H1 (cell line): ENCODE results near the gene GRAP. TPM values are rescaled to one million over a fixed set of nuclear protein-coding genes. Genes with fewer than 3 reads are reported as not detected.

Experiments
- CTCF ChIA-PET: fragments of 300-600 bp; sonication (Branson Sonifier 250); formaldehyde crosslinking; loops from one replicate; lab custom pipeline; 2021; ENCODE audit not compliant: partially characterized antibody; lab: Charles Lee
- POLR2A ChIA-PET: fragments of 300-600 bp; sonication (Branson Sonifier 250); formaldehyde crosslinking; loops from one replicate; lab custom pipeline; 2021; ENCODE audit warnings: inconsistent platforms; ENCODE audit not compliant: partially characterized antibody; lab: Charles Lee
- DNase-seq, 2 experiments: peaks; one replicate each; pipeline versions ENCODE4 v3.0.0 to v3.0.0-alpha.2; 2010 to 2022; ENCODE audit warnings: low spot score in 2 of 2, low read depth in 1 of 2, mixed read lengths in 1 of 2
- FAIRE-seq: peaks from 2 replicates; lab custom pipeline; 2011; peaks lifted over from hg19 to GRCh38; lab: Jason Lieb, UNC
- H2AFZ ChIP-seq: 2 replicates; pipeline ENCODE4 v1.8.1; 2012; ENCODE audit warnings: low read length, inconsistent platforms
- H2AK5ac ChIP-seq: 2 replicates; pipeline ENCODE4 v1.6.1; 2013; ENCODE audit warnings: low read depth, low read length
- H2BK120ac ChIP-seq: replicated peaks from 2 replicates; pipeline ENCODE3; 2013; ENCODE audit warnings: low read depth, low read length, inconsistent platforms
- H2BK12ac ChIP-seq: 2 replicates; pipeline ENCODE4 v1.6.1; 2013; ENCODE audit warnings: low read depth, low read length
- H2BK15ac ChIP-seq: 2 replicates; pipeline ENCODE4 v1.6.1; 2013; ENCODE audit warnings: low read length
- H2BK20ac ChIP-seq: 2 replicates; pipeline ENCODE4 v1.6.1; 2013; ENCODE audit warnings: low read length
- H2BK5ac ChIP-seq: 2 replicates; pipeline ENCODE4 v1.6.1; 2013; ENCODE audit warnings: low read depth, low read length
- H3K14ac ChIP-seq: 2 replicates; pipeline ENCODE4 v1.6.1; 2013; ENCODE audit warnings: inconsistent platforms; ENCODE audit not compliant: insufficient read length
- H3K18ac ChIP-seq: 2 replicates; pipeline ENCODE4 v1.6.1; 2013; ENCODE audit warnings: low read length; ENCODE audit errors: extremely low read depth
- H3K23ac ChIP-seq: 2 replicates; pipeline ENCODE4 v1.6.1; 2013; ENCODE audit warnings: inconsistent platforms; ENCODE audit not compliant: insufficient read length
- H3K23me2 ChIP-seq: 2 replicates; pipeline ENCODE4 v1.6.1; 2013; ENCODE audit warnings: low read depth, low read length
- H3K27ac ChIP-seq: 2 replicates; pipeline ENCODE4 v1.6.1; 2011; ENCODE audit warnings: low read depth, low read length, inconsistent platforms
- H3K27me3 ChIP-seq, 4 experiments: replicated peaks in 1 of 4; 1 replicate in 1 of 4; 2 replicates in 3 of 4; pipeline versions ENCODE4 v1.6.1 to v1.8.1; 2011 to 2013; ENCODE audit warnings: low read length in 3 of 4, mild to moderate bottlenecking in 3 of 4, inconsistent platforms in 2 of 4, mixed read lengths in 2 of 4, moderate library complexity in 1 of 4; ENCODE audit not compliant: control insufficient read depth in 3 of 4, insufficient read depth in 3 of 4; ENCODE audit errors: extremely low read depth in 1 of 4
- H3K36me3 ChIP-seq, 4 experiments: 2 replicates each; pipeline versions ENCODE4 v1.6.1 to v1.8.1; 2011 to 2013; ENCODE audit warnings: mild to moderate bottlenecking in 4 of 4, low read length in 3 of 4, moderate library complexity in 2 of 4, control low read depth in 1 of 4, inconsistent platforms in 1 of 4; ENCODE audit not compliant: insufficient read depth in 4 of 4, control insufficient read depth in 2 of 4
- H3K4ac ChIP-seq: replicated peaks from 2 replicates; pipeline ENCODE3; 2013; ENCODE audit warnings: low read length, low read depth, mixed read lengths, inconsistent platforms; ENCODE audit not compliant: insufficient read length
- H3K4me1 ChIP-seq, 4 experiments: replicated peaks in 1 of 4; 1 replicate in 1 of 4; 2 replicates in 3 of 4; pipeline versions ENCODE4 v1.6.1 to v1.8.1; 2011 to 2013; ENCODE audit warnings: low read length in 3 of 4, inconsistent platforms in 2 of 4, mixed read lengths in 1 of 4; ENCODE audit not compliant: insufficient read depth in 4 of 4, control insufficient read depth in 3 of 4
- H3K4me2 ChIP-seq, 2 experiments: 2 replicates each; pipeline versions ENCODE4 v1.6.1 to v1.8.1; 2011 to 2013; ENCODE audit warnings: low read depth in 2 of 2, low read length in 2 of 2, control low read depth in 1 of 2, inconsistent platforms in 1 of 2, mild to moderate bottlenecking in 1 of 2; ENCODE audit not compliant: insufficient read depth in 1 of 2
- H3K4me3 ChIP-seq, 4 experiments: fragments of 200-600, 300-600 bp in 1 of 4; sonication (generic), shearing (Covaris generic), sonication (Bioruptor Twin) in 1 of 4; 2 replicates each; pipeline versions ENCODE4 v1.5.1 to v1.8.1; 2011 to 2016; ENCODE audit warnings: low read length in 4 of 4, low read depth in 3 of 4, control low read depth in 2 of 4, inconsistent platforms in 2 of 4, mild to moderate bottlenecking in 2 of 4, mixed read lengths in 1 of 4, moderate library complexity in 1 of 4; ENCODE audit not compliant: insufficient read depth in 2 of 4; ENCODE audit errors: extremely low read depth in 1 of 4
- H3K56ac ChIP-seq: replicated peaks from 2 replicates; pipeline ENCODE3; 2013; ENCODE audit warnings: low read depth, mild to moderate bottlenecking, mixed read lengths, low read length, inconsistent platforms; ENCODE audit not compliant: insufficient read length
- H3K79me1 ChIP-seq: 2 replicates; pipeline ENCODE4 v1.6.1; 2013; ENCODE audit warnings: low read depth, low read length, control low read depth
- H3K79me2 ChIP-seq, 2 experiments: 2 replicates each; pipeline versions ENCODE4 v1.6.1 to v1.8.1; 2012 to 2013; ENCODE audit warnings: low read length in 2 of 2, mild to moderate bottlenecking in 2 of 2, inconsistent platforms in 1 of 2; ENCODE audit not compliant: insufficient read depth in 2 of 2, control insufficient read depth in 1 of 2
- H3K9ac ChIP-seq, 4 experiments: replicated peaks in 1 of 4; 1 replicate in 1 of 4; 2 replicates in 3 of 4; pipeline versions ENCODE4 v1.6.1 to v1.8.1; 2011 to 2013; ENCODE audit warnings: low read depth in 3 of 4, low read length in 3 of 4, control low read depth in 2 of 4, mild to moderate bottlenecking in 2 of 4, moderate library complexity in 2 of 4, inconsistent platforms in 1 of 4; ENCODE audit errors: extremely low read depth in 1 of 4
- H3K9me3 ChIP-seq, 2 experiments: 2 replicates each; pipeline versions ENCODE4 v1.6.1 to v1.8.1; 2012 to 2013; ENCODE audit warnings: mild to moderate bottlenecking in 2 of 2, moderate library complexity in 2 of 2, control low read depth in 1 of 2, inconsistent platforms in 1 of 2, low read depth in 1 of 2, low read length in 1 of 2, mixed read lengths in 1 of 2; ENCODE audit not compliant: insufficient read depth in 2 of 2
- H4K20me1 ChIP-seq, 2 experiments: replicated peaks in 1 of 2; 2 replicates each; pipeline versions ENCODE3 to v1.8.1; 2011 to 2013; ENCODE audit warnings: inconsistent platforms in 2 of 2, low read length in 2 of 2, mild to moderate bottlenecking in 1 of 2; ENCODE audit not compliant: insufficient read depth in 2 of 2, control insufficient read depth in 1 of 2
- H4K5ac ChIP-seq: 2 replicates; pipeline ENCODE4 v1.6.1; 2013; ENCODE audit warnings: low read length, low read depth, mixed read lengths, inconsistent platforms; ENCODE audit not compliant: insufficient read length
- H4K8ac ChIP-seq: 2 replicates; pipeline ENCODE4 v1.8.0; 2013; ENCODE audit warnings: mild to moderate bottlenecking, moderate library complexity, low read length, inconsistent platforms; ENCODE audit not compliant: insufficient read depth; ENCODE audit errors: extremely low read depth
- H4K91ac ChIP-seq: replicated peaks from 2 replicates; pipeline ENCODE3; 2013; ENCODE audit warnings: low read length, mixed read lengths, inconsistent platforms; ENCODE audit not compliant: insufficient read length
- BRCA1 ChIP-seq: IDR thresholded peaks from 2 replicates; pipeline ENCODE4 v1.6.1; 2012; ENCODE audit warnings: low read depth, low read length, improper control_type of control experiment
- CBX5 ChIP-seq: fragments of 300-800, 300-1000 bp; sonication (generic); IDR thresholded peaks from 2 replicates; pipeline ENCODE4 v1.7.1; 2016; ENCODE audit warnings: antibody characterized with exemption, low read length, low read depth
- CHD1 ChIP-seq: IDR thresholded peaks from 2 replicates; pipeline ENCODE4 v1.6.1; 2012; ENCODE audit warnings: low read depth, low read length, improper control_type of control experiment
- CHD2 ChIP-seq: IDR thresholded peaks from 2 replicates; pipeline ENCODE4 v1.6.1; 2012; ENCODE audit warnings: low read length, improper control_type of control experiment
- CTBP2 ChIP-seq: IDR thresholded peaks from 2 replicates; pipeline ENCODE4 v1.7.0; 2011; ENCODE audit warnings: borderline replicate concordance, mild to moderate bottlenecking, moderate library complexity, mixed read lengths, low read length; ENCODE audit not compliant: insufficient read depth, insufficient read length
- SAP30 ChIP-seq: fragments of 300-600 bp; sonication (generic); IDR thresholded peaks from 2 replicates; pipeline ENCODE4 v1.7.1; 2012; ENCODE audit warnings: low read length, moderate library complexity, mild to moderate bottlenecking, inconsistent platforms; ENCODE audit not compliant: insufficient read depth, insufficient replicate concordance
- SUZ12 ChIP-seq: fragments of 200-600 bp; sonication (generic); IDR thresholded peaks from 2 replicates; pipeline ENCODE4 v1.6.1; 2012; ENCODE audit warnings: mild to moderate bottlenecking, inconsistent platforms, low read length, moderate library complexity, mixed read lengths
- TBP ChIP-seq: IDR thresholded peaks from 2 replicates; pipeline ENCODE4 v1.6.1; 2011; ENCODE audit warnings: low read depth, low read length, improper control_type of control experiment
- WGBS, 2 experiments: shearing (Covaris generic) in 1 of 2; methylation state at CpG; one replicate each; pipeline versions ENCODE4 v1.1.6 to v1.1.7; 2013 to 2015; ENCODE audit warnings: low lambda C conversion rate in 2 of 2, mixed read lengths in 2 of 2, inconsistent platforms in 1 of 2, low coverage in 1 of 2, missing lambda C conversion rate in 1 of 2; ENCODE audit not compliant: insufficient replicate concordance in 2 of 2, insufficient coverage in 1 of 2, insufficient read length in 1 of 2; ENCODE audit errors: extremely low coverage in 1 of 2, missing lambda C conversion rate in 1 of 2; 5-methylcytosine and 5-hydroxymethylcytosine counted together
- polyA plus RNA-seq, 7 experiments: library from polyadenylated mRNA; depleted of rRNA in 3 of 7; stranded (reverse) in 5 of 7; unstranded in 2 of 7; fragments of >200 nt in 5 of 7; fragments of 200-250 nt in 2 of 7; gene quantifications; 1 replicate in 5 of 7; 2 replicates in 1 of 7; 4 replicates in 1 of 7; pipeline versions ENCODE4 v1.2.1 to v1.2.3, GENCODE V29; 2011 to 2013; ENCODE audit warnings: missing spikeins in 2 of 7, mixed read lengths in 2 of 7
- total RNA-seq: library from RNA; stranded (reverse); fragmentation: NEBNext Ultra II Directional; extraction: Animal tissue kit (Norgen Biotek cat#: 25700); gene quantifications from 2 replicates; pipeline ENCODE4 v1.2.1, GENCODE V29; 2021

Gene GRAP
- total and polyA plus RNA-seq, 2 of the 8 experiments (the other 6 are each of a cell fraction or from before 2014, with no cell fraction given): 0.18 to 0.24 TPM

DNA sequence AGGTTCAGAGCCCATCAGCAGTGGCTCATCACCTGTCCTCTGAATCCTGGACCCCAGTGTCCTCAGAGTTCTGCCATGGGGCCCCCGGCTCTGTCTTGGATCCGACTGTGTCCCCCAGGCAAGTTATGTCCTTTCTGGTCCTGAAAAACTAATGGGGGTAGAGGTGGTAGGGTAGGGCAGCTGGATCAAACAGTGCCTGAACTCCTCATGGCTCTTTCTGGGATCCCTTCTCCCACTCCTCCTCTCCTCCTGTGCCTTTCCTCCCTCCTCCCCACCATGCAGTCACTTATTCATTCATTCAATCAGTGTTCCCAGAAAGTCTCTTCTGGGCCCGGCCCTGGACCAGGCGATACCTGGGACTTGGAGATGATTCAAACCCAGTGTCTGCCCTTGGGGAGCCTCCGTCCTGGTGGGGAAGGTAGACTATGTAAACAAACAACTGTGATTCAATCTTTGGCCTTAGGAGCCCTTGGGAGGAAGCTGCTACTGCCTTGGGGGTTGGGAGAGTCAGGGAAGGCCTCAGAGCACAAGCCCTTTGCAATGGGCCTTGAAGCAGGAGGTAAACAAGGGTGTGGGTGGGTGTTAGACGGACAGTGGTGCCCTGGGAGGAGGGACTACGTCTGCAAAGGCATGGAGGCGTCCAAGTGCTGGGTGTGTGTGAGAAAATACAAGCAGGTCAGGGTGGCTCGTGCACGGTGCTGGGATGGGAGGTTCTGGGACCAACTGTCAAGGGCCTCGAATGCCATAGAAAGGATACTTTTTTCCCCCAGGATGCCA, 35.8 kb downstream of the GRAP start:
- WGBS, 2 experiments: 67% methylated on average over 11 of the region's 11 CpGs; no CpG with 5 or more reads in 1 of the 2 experiments
- no peaks in the 10 kb centered on the region for H3K79me2 ChIP-seq
- FAIRE-seq: no peak

More for the DNA sequence above, 35.8 kb downstream of the GRAP start:
- H3K4ac ChIP-seq: no peak overlapping the region
- H3K27me3 ChIP-seq: no peaks in the 10 kb centered on the region
- no peak overlapping the region for H3K18ac ChIP-seq
- H3K4me3 ChIP-seq: no peak overlapping the region
- H2BK120ac ChIP-seq: no peak overlapping the region
- no peak overlapping the region for H2AK5ac ChIP-seq
- H3K4me2 ChIP-seq: no peak overlapping the region
- H2BK15ac ChIP-seq: no peak overlapping the region
- H4K5ac ChIP-seq: no peak overlapping the region
- peaks cover 0 to 6% of the 10 kb centered on the region in 2 experiments; a peak in 2 of 4 replicates for H3K9me3 ChIP-seq
- ChIA-PET POLR2A (interaction anchor here (1.6 kb wide), 1 partner anchor 10 kb away, joined by 5 read pairs; no protein-coding TSS in a partner anchor), CTCF (interaction anchor here (0.8 to 1.6 kb wide), 2 partner anchors 12 to 13 kb away, joined by 3 to 8 read pairs; no protein-coding TSS in a partner anchor)
- no peaks in the 10 kb centered on the region for H3K23me2 ChIP-seq
- TF ChIP-seq SUZ12 (no peak), CTBP2 (no peak), BRCA1 (no peak), CHD1 (no peak), CHD2 (no peak), TBP (no peak), SAP30 (no peak), CBX5 (no peak)
- no peak overlapping the region for H3K14ac ChIP-seq
- H3K27ac ChIP-seq: no peak overlapping the region
- H3K23ac ChIP-seq: no peak overlapping the region
- H2BK20ac ChIP-seq: no peak overlapping the region
- no peak overlapping the region for H3K56ac ChIP-seq
- H2AFZ ChIP-seq: no peak overlapping the region
- no peaks in the 10 kb centered on the region for H3K36me3 ChIP-seq
- H2BK5ac ChIP-seq: no peak overlapping the region
- no peaks in the 10 kb centered on the region for H4K20me1 ChIP-seq
- H2BK12ac ChIP-seq: no peak overlapping the region
- peaks cover 0 to 3% (median 2%) of the 10 kb centered on the region in 4 experiments; a peak in 3 of 7 replicates for H3K4me1 ChIP-seq
- no peaks in the 10 kb centered on the region for H3K79me1 ChIP-seq
- no peak overlapping the region for H3K9ac ChIP-seq
- DNase-seq: no peak
- no peak overlapping the region for H4K91ac ChIP-seq
- H4K8ac ChIP-seq: no peak overlapping the region
